Measurements from ENCODE around the gene COL8A1. TPM values are rescaled to one million over a fixed set of nuclear protein-coding genes. Genes with fewer than 3 reads are reported as not detected.

The COL8A1 gene
- total RNA-seq, 1 donor from 2014 or later: 123 TPM

- H3K4me2 ChIP-seq (ENCODE audit: low read length): peak overlapping the region; percentile 74
Observed at GRCh38 chr3:99720985-99721632, 82.7 kb downstream of the COL8A1 start.

DNA sequence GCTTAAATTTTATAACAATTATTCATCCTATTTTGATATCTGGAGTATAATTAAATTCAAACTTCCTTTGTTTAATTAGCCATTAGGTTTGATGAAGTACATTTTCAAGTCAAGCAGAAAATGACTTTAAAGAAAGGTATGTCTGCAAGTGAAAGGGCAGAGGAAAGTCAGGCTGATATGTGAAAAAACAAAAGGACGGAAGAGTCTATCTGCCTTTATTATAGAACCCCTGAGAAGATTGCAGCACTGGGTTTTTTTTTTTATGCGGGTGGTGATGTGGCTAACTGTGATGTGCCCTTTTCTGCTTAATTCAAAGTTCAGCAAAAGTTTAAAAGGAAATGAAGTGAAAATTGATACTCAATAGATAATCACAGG, 83.2 kb downstream of the COL8A1 start:
- H3K36me3 ChIP-seq (ENCODE audit: insufficient read depth, low read length): peaks cover 1% of the 10 kb centered on the region
- no peaks in the 10 kb centered on the region for H3K79me2 ChIP-seq (ENCODE audit: insufficient read depth, low read length)
- H3K9me3 ChIP-seq (ENCODE audit: insufficient read depth, low read depth, low read length): no peaks in the 10 kb centered on the region
- no peaks in the 10 kb centered on the region for H3K27me3 ChIP-seq (ENCODE audit: insufficient read depth, low read length)
- no peaks in the 10 kb centered on the region for H3K9me3 Mint-ChIP-seq (ENCODE audit: unreplicated experiment)
- no peak for TF ChIP-seq CTCF (IDR thresholded peaks at IDR 0.05; ENCODE audit: insufficient read depth, low read depth, low read length)
- no peak overlapping the region for H3K4me3 Mint-ChIP-seq (ENCODE audit: unreplicated experiment)
- H3K36me3 Mint-ChIP-seq (ENCODE audit: low read depth, unreplicated experiment): peaks cover 2% of the 10 kb centered on the region
- no peaks in the 10 kb centered on the region for H3K27me3 Mint-ChIP-seq (ENCODE audit: low read depth, unreplicated experiment)
- peak; percentile 92 for DNase-seq (ENCODE audit: low read depth)
- H3K9ac ChIP-seq (ENCODE audit: low read length): peak overlapping the region; percentile 71
- H2AFZ ChIP-seq (ENCODE audit: low read depth, low read length): no peak overlapping the region
- no peak overlapping the region for H3K4me3 ChIP-seq (ENCODE audit: insufficient read depth, low read depth, low read length)
- no peak for FAIRE-seq
- peaks cover 20% of the 10 kb centered on the region for H3K4me1 ChIP-seq (ENCODE audit: insufficient read depth, low read length)
- no peak overlapping the region for H3K27ac Mint-ChIP-seq (ENCODE audit: unreplicated experiment)
- H4K20me1 ChIP-seq (ENCODE audit: insufficient read depth, low read length): no peaks in the 10 kb centered on the region
- H3K4me2 ChIP-seq (ENCODE audit: low read length): peak overlapping the region; percentile 74
- peak overlapping the region; percentile 71 for H3K27ac ChIP-seq (ENCODE audit: low read depth, low read length)
- peaks cover 13% of the 10 kb centered on the region for H3K4me1 Mint-ChIP-seq (ENCODE audit: low read depth, unreplicated experiment)

More at GRCh38 chr3:99720985-99721632, 82.7 kb downstream of the COL8A1 start:
- peak; percentile 43 for FAIRE-seq
- H2AFZ ChIP-seq (ENCODE audit: low read depth, low read length): no peak overlapping the region
- peak overlapping the region; percentile 71 for H3K27ac ChIP-seq (ENCODE audit: low read depth, low read length)
- Mint-ChIP-seq H3K27me3 (ENCODE audit: low read depth, unreplicated experiment) (no peaks in the 10 kb centered on the region), H3K36me3 (ENCODE audit: low read depth, unreplicated experiment) (peaks cover 2% of the 10 kb centered on the region), H3K27ac (ENCODE audit: unreplicated experiment) (no peak overlapping the region), H3K9me3 (ENCODE audit: unreplicated experiment) (no peaks in the 10 kb centered on the region), H3K4me3 (ENCODE audit: unreplicated experiment) (no peak overlapping the region), H3K4me1 (ENCODE audit: low read depth, unreplicated experiment) (peaks cover 18% of the 10 kb centered on the region)
- H4K20me1 ChIP-seq (ENCODE audit: insufficient read depth, low read length): no peaks in the 10 kb centered on the region
- H3K9me3 ChIP-seq (ENCODE audit: insufficient read depth, low read depth, low read length): no peaks in the 10 kb centered on the region
- peaks cover 24% of the 10 kb centered on the region for H3K4me1 ChIP-seq (ENCODE audit: insufficient read depth, low read length)
- DNase-seq (ENCODE audit: low read depth): peak; percentile 42
- TF ChIP-seq EZH2 (IDR thresholded peaks at IDR 0.05; ENCODE audit: insufficient read depth, low read length) (no peak), CTCF (IDR thresholded peaks at IDR 0.05; ENCODE audit: insufficient read depth, low read depth, low read length) (no peak)
- no peak overlapping the region for H3K4me3 ChIP-seq (ENCODE audit: insufficient read depth, low read depth, low read length)
- H3K9ac ChIP-seq (ENCODE audit: low read length): peak overlapping the region; percentile 71
- H3K27me3 ChIP-seq (ENCODE audit: insufficient read depth, low read length): no peaks in the 10 kb centered on the region
- no peaks in the 10 kb centered on the region for H3K79me2 ChIP-seq (ENCODE audit: insufficient read depth, low read length)
- peaks cover 3% of the 10 kb centered on the region for H3K36me3 ChIP-seq (ENCODE audit: insufficient read depth, low read length)

- Histone ChIP-seq H3K9ac (ENCODE audit: low read length) (no peak overlapping the region), H3K9me3 (ENCODE audit: insufficient read depth, low read depth, low read length) (no peaks in the 10 kb centered on the region), H2AFZ (ENCODE audit: low read depth, low read length) (no peak overlapping the region), H3K27ac (ENCODE audit: low read depth, low read length) (no peak overlapping the region), H3K4me2 (ENCODE audit: low read length) (no peak overlapping the region), H3K79me2 (ENCODE audit: insufficient read depth, low read length) (no peaks in the 10 kb centered on the region), H3K36me3 (ENCODE audit: insufficient read depth, low read length) (no peaks in the 10 kb centered on the region), H3K4me3 (ENCODE audit: insufficient read depth, low read depth, low read length) (no peak overlapping the region), H4K20me1 (ENCODE audit: insufficient read depth, low read length) (no peaks in the 10 kb centered on the region), H3K27me3 (ENCODE audit: insufficient read depth, low read length) (no peaks in the 10 kb centered on the region), H3K4me1 (ENCODE audit: insufficient read depth, low read length) (peaks cover 17% of the 10 kb centered on the region)
- no peak overlapping the region for H3K27ac Mint-ChIP-seq (ENCODE audit: unreplicated experiment)
- no peak overlapping the region for H3K4me3 Mint-ChIP-seq (ENCODE audit: unreplicated experiment)
- peaks cover 2% of the 10 kb centered on the region for H3K36me3 Mint-ChIP-seq (ENCODE audit: low read depth, unreplicated experiment)
- H3K27me3 Mint-ChIP-seq (ENCODE audit: low read depth, unreplicated experiment): no peaks in the 10 kb centered on the region
- peaks cover 10% of the 10 kb centered on the region for H3K4me1 Mint-ChIP-seq (ENCODE audit: low read depth, unreplicated experiment)
- no peaks in the 10 kb centered on the region for H3K9me3 Mint-ChIP-seq (ENCODE audit: unreplicated experiment)
- TF ChIP-seq CTCF (IDR thresholded peaks at IDR 0.05; ENCODE audit: insufficient read depth, low read depth, low read length) (no peak), EZH2 (IDR thresholded peaks at IDR 0.05; ENCODE audit: insufficient read depth, low read length) (no peak)
- FAIRE-seq: no peak
- no peak for DNase-seq (ENCODE audit: low read depth)
Observed at GRCh38 chr3:99724276-99724675, 85.9 kb downstream of the COL8A1 start.
